ENCODE measurements around the gene BAHCC1.
"Not testable (repeated sequence)": the region's sequence is repeated elsewhere in the genome, so short reads cannot be mapped to it uniquely, and the experiment has no call there.

Gene BAHCC1

DNA sequence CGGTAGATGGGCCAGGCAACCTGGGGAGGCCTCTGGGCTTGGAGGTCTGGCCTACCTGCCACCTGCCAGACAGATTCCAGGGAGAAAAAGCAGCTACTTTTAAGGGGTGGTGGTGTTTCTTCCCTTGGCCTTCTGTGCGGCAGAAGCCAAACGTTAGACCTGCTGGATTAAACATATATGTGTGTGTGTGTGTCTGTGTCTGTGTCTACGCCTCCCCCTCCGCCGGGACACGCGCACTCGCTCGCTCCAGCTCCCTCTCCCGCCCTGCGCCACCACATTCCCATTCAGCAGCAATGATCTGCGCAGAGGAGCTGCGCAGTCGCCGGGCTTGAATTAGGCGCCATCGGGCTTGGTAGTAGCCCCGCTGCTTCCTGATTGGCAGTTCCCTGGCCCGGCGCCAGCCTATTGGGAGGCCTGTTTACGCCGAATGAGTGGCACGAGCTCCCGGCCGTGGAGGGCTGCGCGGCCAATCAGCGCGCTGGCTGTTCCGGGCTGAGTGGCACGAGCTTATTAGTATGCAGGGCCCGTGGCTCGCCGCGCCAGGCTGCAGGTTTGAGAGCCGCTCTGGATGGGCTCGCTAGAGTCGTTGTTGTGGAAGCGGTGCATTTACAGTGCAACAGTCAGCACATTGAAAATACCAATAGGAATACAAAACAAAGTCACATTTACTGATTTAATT is at the start of gene BAHCC1:
Gene BAHCC1 (plus strand): TSS at position 537 of the 679 bp plus-strand sequence. CDS start 4,283 bp downstream, outside the sequence.
- DNase-seq, result peak; percentile 75

DNA sequence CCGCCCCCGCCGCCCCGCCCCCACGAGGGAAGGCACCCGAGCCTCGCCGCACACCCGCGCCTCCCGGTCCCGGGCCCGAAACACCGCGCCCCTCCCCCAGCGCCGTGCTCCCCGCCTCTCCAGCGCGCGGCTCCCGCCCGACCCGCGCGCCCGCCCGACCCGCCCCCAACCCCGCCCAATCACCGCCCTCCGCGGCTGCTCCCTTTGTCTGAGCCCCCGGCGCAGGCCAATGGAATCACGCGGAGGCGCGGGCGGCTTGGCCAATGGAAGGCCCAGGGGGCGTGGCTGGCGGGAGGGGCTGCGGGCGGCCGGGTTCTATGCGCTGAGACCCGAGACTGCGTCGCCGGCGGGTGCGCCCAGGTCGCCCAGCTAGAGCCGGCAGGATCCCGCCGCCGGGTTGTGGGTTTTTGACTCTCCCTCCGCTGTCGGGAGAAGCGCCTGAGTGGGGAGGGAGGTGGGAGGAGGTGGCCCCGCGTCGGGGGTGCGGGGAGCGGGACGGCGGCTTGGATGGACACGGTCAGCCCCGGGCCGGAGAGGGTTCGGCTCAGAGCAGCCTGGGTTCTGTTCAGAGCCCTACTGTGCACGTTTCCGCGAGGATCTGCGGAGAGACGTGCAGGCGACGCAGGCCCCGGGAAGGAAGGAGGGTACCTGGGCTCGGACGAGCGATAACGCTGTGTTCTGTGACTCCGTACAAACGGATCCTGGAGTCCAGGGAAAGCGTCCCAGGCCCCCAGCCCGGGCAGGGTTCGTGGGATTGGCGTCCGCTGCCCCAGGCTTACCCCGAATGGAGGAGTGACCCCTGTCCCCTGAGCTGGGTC is 49.0 kb upstream of the BAHCC1 start:
- DNase-seq, result peak; percentile 96

GRCh38 chr17:81346908-81347349 is 48.3 kb upstream of the BAHCC1 start:
- DNase-seq, result no peak

DNA sequence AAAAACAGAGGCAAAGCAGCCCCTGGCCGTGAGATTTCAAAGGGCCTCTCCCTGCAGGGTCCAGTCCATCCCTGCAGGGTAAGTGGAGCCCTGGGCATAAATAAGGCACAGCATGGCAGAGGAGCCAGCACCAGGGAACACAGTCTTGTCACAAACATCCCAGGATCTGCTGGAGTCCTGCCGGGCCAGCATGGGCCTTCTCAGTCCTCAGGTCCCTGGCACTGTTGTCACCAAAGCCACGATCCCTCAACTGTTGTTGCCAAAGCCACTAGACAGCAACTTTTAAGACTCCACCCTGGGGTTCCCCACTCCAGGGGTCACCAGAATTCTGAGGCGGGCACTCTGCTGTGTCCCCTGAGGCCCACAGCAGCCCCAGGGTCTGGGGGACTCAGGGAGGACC is 47.8 kb upstream of the BAHCC1 start:
- DNase-seq, result no peak

GRCh38 chr17:81348097-81349055 is 46.9 kb upstream of the BAHCC1 start:
- no peak for DNase-seq

- DNase-seq, result no peak
These were observed 45.6 kb upstream of the BAHCC1 start for GRCh38 chr17:81349397-81350319.

- no peak for DNase-seq
These were observed 44.9 kb upstream of the BAHCC1 start for GRCh38 chr17:81350320-81350890.

GRCh38 chr17:81351329-81352052 is 43.8 kb upstream of the BAHCC1 start:
- not testable (repeated sequence) for DNase-seq

GRCh38 chr17:81352056-81352455 is 43.2 kb upstream of the BAHCC1 start:
- not testable (repeated sequence) for DNase-seq

- DNase-seq, result no peak
These were observed 40.9 kb upstream of the BAHCC1 start for GRCh38 chr17:81354252-81354953.

DNA sequence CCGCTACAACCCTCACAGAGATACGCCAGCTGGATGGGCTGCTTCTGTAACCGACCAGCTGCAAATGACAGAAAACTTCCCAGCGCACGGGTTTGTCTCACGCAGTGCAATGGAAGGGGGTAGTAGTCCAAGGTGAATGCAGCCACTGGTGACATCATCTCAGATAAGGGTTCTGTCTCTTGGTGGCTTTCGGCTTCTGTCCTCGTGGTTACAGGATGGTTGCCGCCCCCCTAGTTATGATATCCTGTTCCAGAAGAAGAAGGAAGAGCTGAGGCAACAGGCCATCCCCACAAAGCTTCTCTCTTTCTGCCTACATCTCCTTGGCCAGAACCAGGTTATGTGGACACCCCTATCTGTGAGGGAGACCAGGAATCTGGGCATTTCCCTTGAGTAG is 40.3 kb upstream of the BAHCC1 start:
- no peak for DNase-seq

- DNase-seq, result no peak
These were observed 36.0 kb upstream of the BAHCC1 start for GRCh38 chr17:81359218-81359617.

DNA sequence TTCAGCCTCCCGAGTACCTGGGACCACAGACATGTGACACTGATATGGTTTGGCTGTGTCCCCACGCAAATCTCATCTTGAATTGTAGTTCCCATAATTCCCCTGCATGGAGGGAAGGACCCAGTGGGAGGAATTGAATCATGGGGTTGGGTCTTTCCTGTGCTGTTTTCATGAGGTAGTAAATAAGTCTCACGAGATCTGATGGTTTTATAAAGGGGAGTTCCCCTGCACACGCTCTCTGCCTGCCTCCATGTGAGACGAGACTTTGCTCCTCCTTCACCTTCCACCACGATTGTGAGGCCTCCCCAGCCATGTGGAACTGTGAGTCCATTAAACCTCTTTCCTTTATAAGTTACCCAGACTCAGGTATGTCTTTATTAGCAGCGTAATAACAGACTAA is 33.3 kb upstream of the BAHCC1 start:
- DNase-seq, result not testable (repeated sequence)

DNA sequence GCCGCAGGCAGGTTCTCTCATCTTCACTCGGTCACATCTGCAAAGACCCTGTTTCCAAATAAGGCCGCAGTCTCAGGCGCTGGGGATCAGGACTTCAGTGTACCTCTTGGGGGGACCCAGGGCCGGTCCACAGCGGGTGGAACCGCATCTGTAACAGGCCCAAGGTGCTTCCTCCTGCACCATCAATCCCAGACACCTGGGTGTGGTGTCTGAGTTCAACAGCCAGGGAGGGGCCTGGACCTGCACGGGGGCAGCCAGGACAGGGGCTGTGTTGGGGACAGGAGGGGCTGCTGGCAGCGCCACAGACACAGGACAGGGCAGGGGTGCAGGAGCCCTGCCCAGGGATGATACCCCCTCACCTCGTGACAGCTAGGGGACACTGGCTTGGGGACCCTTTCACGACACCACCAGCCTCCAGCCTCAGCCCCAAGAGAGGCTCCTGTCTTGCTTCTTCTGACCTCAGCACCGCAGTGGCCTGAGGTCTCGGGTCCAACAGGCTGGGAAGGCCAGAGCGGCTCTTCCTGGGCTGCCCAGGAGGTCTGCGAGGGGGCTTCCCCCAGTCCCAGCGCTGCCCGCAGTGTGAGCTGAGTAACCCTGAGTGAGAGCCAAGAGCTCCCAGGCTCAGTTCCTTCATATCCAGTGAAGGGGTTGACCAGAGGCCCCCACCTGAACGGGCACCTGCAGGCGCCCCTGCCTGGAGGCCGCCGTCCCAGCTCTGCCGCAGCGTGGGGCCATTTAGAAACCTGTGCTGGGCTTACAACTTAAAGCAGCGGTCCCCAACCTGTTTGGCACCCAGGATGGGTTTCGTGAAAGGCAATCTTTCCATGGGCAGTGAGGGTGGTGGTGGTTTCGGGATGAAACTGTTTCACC is 30.7 kb upstream of the BAHCC1 start:
- DNase-seq, result no peak

GRCh38 chr17:81365148-81365600 is 30.1 kb upstream of the BAHCC1 start:
- no peak for DNase-seq

GRCh38 chr17:81365601-81366585 is 29.4 kb upstream of the BAHCC1 start:
- DNase-seq, result no peak

GRCh38 chr17:81366648-81367047 is 28.6 kb upstream of the BAHCC1 start:
- DNase-seq, result no peak

GRCh38 chr17:81367171-81367570 is 28.1 kb upstream of the BAHCC1 start:
- no peak for DNase-seq

All from activated CD8-positive, alpha-beta memory T cell treated with anti-CD3 and anti-CD28 coated beads, Interleukin-2, amount 50 U/mL, for 4 hours (primary cell).